GM18520 (cell line): Measurements from ENCODE around the gene TUBG1.

Source experiments
- ATAC-seq: cut with Tn5 transposase; IDR thresholded peaks from one replicate; pipeline ENCODE4 v1.9.1; 2021; ENCODE audit not compliant: unreplicated experiment

TUBG1 gene

GRCh38 chr17:42609182-42609813 is at the start of gene TUBG1, which contains the start of gene RETREG3:
TUBG1 (plus strand) TSS chr17:42609683; CDS start chr17:42609738, 55 bp downstream.
RETREG3 (minus strand) TSS chr17:42609374; CDS start chr17:42609324, 50 bp downstream.
- peak; percentile 92 for ATAC-seq

GRCh38 chr17:42560246-42560645 is 49.2 kb upstream of the TUBG1 start:
- ATAC-seq, result no peak

GRCh38 chr17:42561897-42562387 is 47.5 kb upstream of the TUBG1 start, which contains the start of gene COASY:
COASY (plus strand) TSS chr17:42562148; CDS start chr17:42562623, 475 bp downstream.
- ATAC-seq, result peak; percentile 50

GRCh38 chr17:42562388-42563142 is 46.9 kb upstream of the TUBG1 start:
- ATAC-seq, result no peak

- ATAC-seq, result no peak
These were observed 46.4 kb upstream of the TUBG1 start for GRCh38 chr17:42563143-42563509.

GRCh38 chr17:42563543-42563942 is 45.9 kb upstream of the TUBG1 start:
- no peak for ATAC-seq

- ATAC-seq, result no peak
These were observed 45.5 kb upstream of the TUBG1 start for GRCh38 chr17:42563950-42564349.

GRCh38 chr17:42564815-42565522 is 44.5 kb upstream of the TUBG1 start:
- no peak for ATAC-seq

GRCh38 chr17:42565523-42566214 is 43.8 kb upstream of the TUBG1 start:
- no peak for ATAC-seq

- no peak for ATAC-seq
These were observed 43.1 kb upstream of the TUBG1 start for GRCh38 chr17:42566215-42566882.

GRCh38 chr17:42566883-42567573 is 42.5 kb upstream of the TUBG1 start, which contains the start of gene MLX:
MLX (plus strand) TSS chr17:42567100; CDS start chr17:42567125, 25 bp downstream.
- peak; percentile 40 for ATAC-seq

- ATAC-seq, result no peak
These were observed 41.0 kb upstream of the TUBG1 start for GRCh38 chr17:42568341-42569111.

GRCh38 chr17:42571435-42572225 is 37.9 kb upstream of the TUBG1 start:
- no peak for ATAC-seq

GRCh38 chr17:42573095-42573494 is 36.4 kb upstream of the TUBG1 start:
- no peak for ATAC-seq

- no peak for ATAC-seq
These were observed 35.0 kb upstream of the TUBG1 start for GRCh38 chr17:42574463-42574862.

- no peak for ATAC-seq
These were observed 32.3 kb upstream of the TUBG1 start for GRCh38 chr17:42577140-42577531.

GRCh38 chr17:42577532-42578281 is 31.8 kb upstream of the TUBG1 start, which contains the start of gene PSMC3IP:
PSMC3IP (minus strand) TSS chr17:42577729; CDS start chr17:42577686, 43 bp downstream.
- peak; percentile 56 for ATAC-seq
